Ovary (tissue), 3 donors: ENCODE data around the gene NOS1.

Experiments used
- POLR2A ChIP-seq: fragments of 450-650 bp; IDR thresholded peaks from one replicate; pipeline ENCODE4 v1.6.1; 2017; ENCODE audit warnings: antibody characterized with exemption, mild to moderate bottlenecking, moderate library complexity
- TF ChIP-seq, protein P1 (sequence below), 3 donors: fragments of 450-650 bp in 2 of 3; fragments of 200-600 bp in 1 of 3; IDR thresholded peaks; one replicate each; pipeline versions ENCODE4 v1.5.1 to v1.8.0; 2016 to 2022; ENCODE audit warnings: antibody characterized with exemption in 3 of 3, mild to moderate bottlenecking in 1 of 3
- donor health status: DM: no; HTN: no; CAD: no.

GRCh38 chr12:117403586-117404139, 42.2 kb upstream of the NOS1 start:
- TF ChIP-seq, protein P1, sequence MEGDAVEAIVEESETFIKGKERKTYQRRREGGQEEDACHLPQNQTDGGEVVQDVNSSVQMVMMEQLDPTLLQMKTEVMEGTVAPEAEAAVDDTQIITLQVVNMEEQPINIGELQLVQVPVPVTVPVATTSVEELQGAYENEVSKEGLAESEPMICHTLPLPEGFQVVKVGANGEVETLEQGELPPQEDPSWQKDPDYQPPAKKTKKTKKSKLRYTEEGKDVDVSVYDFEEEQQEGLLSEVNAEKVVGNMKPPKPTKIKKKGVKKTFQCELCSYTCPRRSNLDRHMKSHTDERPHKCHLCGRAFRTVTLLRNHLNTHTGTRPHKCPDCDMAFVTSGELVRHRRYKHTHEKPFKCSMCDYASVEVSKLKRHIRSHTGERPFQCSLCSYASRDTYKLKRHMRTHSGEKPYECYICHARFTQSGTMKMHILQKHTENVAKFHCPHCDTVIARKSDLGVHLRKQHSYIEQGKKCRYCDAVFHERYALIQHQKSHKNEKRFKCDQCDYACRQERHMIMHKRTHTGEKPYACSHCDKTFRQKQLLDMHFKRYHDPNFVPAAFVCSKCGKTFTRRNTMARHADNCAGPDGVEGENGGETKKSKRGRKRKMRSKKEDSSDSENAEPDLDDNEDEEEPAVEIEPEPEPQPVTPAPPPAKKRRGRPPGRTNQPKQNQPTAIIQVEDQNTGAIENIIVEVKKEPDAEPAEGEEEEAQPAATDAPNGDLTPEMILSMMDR (IDR thresholded peaks at IDR 0.05) = no peak
- no peak for TF ChIP-seq POLR2A
